NCI-H82 (cell line): ENCODE results near the gene CKMT2.
"Not testable (repeated sequence)": the region's sequence is repeated elsewhere in the genome, so short reads cannot be mapped to it uniquely, and the experiment has no call there.

Source experiments
- DNase-seq: peaks from one replicate; lab custom pipeline; 2025; lab: John Stamatoyannopoulos, UW

CKMT2 gene

DNA sequence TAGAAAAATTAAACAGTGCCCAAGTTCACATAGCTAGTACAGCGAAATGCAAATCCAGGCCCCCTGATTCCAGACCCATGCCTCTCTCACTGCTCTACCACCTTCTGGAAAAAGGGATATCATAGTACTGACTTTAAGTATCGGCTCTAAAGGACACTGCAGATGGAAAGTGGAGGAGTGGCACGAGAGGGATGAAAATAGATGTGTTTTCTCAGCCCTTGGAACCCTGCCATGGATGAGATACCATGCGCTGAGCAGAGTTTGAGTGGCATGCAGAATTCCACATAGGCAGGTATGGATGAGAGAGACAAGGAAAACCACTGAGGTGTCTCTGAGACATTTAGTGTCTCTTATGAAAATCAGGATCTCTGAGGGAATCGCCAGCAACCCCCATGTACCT, 18.8 kb downstream of the CKMT2 start:
- DNase-seq, result no peak

DNA sequence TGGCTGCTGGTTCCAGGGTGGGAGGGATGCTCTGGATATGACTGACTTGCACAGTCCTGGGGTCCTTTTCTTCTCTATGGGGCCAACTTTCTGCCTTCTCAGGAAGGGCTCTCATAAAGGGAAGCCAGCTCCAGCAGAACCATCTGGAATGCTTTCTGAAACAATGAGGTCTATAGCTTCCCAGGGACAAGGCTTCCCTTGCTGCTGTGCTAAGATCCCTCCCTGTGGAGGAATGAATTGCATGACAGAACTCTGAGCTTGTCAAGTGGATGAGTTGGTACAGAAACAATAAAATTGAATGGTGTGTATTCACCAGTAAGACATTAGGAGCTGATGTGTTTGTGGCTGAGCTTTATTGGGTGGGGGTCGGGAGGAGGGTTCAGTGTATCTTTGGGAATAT, 19.8 kb downstream of the CKMT2 start:
- no peak for DNase-seq

DNA sequence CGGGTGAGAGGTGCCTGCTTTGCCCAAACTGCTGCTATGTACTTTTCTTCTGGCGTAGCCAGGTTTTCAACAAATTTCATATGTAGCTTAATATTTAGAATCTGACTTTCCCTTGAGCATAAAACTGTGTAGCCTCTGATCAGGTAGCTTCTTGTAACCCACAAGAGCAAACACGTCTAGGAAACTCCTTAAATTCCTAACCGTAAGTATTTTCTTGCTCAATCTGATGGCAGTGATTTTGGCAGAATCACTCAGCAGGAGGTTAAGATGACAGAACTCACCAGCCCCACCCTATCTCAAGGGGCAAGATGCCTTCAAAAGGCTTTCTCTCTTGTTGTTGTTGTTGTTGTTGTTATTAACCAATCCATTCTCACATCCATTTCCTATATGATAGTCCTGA, 20.8 kb downstream of the CKMT2 start:
- DNase-seq, result no peak

DNA sequence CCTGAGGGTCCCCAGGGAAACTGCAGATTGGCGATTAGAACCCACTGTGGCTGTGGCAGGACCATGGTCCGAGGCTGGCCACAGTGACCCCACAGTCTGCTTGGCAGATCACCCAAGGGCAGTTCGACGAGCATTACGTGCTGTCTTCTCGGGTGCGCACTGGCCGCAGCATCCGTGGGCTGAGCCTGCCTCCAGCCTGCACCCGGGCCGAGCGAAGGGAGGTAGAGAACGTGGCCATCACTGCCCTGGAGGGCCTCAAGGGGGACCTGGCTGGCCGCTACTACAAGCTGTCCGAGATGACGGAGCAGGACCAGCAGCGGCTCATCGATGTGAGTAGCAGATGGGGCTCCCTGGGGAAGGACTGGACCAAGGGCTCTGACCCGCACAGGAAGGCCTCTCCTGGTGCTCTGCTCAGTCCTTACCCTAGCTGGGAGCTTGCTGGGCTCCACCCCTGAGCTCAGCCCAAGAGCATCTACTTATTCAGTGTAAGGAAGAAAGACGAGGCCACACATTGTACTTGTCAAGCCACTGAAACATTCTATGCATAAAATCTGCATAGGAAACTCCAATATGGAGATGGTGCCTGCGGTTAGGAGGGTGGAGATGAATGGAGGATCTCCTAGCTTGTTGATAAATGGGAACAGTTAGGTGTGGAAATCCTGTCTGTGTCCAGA, 21.9 kb downstream of the CKMT2 start:
- no peak for DNase-seq

DNA sequence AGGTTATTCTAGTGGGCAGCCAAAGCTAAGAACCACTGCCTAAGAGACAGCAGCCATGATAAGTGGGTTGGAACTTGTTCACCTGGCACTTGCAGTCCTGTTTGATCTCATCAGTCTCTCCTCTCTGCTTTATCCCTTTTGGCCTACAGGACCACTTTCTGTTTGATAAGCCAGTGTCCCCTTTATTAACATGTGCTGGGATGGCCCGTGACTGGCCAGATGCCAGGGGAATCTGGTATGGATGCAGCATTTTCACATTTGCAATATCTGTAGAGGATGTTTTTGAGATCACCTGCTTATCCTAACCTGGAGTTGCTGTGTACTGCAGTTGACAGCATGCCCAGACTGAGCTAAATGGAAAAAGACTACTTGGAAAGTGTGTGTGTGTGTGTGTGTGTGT, 23.6 kb downstream of the CKMT2 start:
- DNase-seq, result no peak

DNA sequence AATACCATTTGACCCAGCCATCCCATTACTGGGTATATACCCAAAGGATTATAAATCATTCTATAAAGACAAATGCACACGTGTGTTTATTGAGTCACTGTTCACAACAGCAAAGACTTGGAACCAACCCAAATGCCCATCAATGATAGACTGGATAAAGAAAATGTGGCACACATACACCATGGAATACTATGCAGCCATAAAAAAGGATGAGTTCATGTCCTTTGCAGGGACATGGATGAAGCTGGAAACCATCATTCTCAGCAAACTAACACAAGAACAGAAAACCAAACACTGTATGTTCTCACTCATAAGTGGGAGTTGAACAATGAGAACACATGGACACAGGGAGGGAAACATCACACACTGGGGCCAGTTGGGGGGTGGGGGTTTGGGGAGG, 29.7 kb downstream of the CKMT2 start:
- not testable (repeated sequence) for DNase-seq

DNA sequence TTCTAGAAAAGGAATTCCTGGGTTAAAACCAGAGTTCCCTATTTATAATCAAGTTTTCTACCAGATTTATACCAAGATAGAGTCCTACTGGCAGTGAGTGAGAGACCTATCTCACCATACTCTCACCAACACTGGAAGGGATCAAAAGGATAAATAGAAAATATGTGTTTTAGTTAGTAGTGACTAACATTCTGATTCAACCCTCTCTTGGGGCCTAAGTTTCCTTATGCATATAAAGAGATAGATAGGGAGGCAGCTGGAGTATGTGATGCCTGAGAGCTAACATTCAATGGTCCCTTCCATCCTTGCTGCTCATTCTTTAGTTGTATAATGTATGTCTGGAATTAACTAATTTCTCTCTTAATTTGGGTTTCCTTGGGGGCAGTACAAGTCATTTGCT, 32.0 kb downstream of the CKMT2 start:
- DNase-seq, result no peak

DNA sequence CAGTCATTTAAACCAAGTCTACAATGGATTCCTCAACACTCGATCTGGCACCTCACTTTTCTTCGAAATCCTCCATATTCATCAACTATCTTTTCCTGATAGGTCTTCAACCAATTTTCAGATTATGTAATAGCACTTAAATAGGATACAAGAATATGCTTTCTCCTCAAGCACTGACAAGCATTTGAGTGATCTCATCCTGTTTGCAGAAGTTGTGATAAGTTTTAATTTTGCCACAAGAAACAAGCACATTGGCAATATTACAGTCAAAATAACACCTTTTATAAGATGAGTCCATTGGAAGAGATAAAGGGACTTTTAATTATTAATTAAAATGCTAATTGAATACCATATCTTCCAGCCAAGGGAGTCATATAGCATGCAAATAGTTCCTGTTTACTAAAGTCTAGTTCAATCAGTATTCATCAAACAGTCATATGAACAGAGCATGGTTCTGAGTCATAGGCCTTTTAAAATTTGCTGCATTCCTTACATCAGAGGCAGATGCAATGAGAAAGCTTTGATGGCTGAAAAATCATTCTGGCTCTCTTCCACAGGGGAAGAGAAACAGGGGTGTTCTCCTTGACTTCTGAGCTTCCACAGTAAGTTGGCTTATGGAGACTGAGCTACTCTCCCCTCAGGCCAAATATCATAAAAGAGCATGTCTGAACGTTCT, 35.5 kb downstream of the CKMT2 start:
- no peak for DNase-seq

DNA sequence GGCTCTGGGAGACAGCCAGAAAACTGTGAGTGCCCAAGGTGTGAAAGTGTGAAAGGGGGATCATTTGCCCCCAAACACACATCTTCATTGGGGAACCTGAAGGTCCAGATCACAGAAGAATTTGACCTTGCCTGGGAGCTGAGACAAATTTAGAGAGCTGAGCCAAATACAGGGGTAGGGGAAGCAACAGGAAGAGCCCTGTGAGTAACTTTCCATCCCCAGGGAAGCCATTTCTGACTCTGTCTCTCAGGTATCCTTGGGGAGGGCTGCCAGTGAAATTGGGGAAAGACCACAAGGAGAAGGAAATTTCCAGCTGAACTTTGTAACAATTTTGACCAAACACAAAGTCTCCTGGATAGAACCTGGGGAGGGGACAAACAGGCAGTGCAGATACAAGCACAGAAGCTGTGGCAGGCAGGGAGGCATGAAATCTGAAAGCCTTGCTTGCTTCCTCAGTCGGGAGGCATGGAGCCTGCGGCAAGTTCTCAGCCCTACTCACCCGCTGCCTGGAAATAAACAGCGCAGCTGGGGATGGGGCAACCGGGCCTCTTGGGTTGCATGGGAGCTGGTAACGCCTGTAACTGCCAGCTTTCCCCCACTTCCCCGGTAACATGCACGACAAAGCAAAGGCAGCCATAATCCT, 36.8 kb downstream of the CKMT2 start:
- DNase-seq, result no peak

DNA sequence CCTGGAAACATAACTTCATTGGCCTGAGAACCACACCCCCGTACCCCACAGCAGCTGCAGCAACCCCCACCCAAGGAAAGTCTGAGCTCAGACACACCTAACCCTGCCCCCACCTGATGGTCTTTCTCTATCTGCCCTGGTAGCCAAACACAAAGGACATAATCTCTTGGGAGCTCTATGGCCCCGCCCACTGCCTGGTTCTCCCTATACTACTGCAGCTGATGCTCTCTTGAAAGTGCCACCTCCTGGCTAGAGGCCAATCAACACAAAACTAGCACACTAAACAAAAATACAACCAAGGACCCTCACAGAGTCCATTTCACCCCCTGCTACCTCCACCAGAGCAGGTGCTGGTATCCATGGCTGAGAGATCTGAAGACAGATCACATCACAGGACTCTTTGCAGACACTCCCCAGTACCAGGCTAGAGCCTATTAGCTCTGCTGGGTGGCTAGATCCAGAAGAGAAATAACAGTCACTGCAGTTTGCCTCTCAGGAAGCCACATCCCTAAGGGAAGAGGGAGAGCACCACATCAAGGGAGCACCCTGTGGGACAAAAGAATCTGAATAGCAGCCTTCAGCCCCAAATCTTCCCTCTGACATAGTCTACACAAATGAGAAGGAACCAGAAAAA, 37.4 kb downstream of the CKMT2 start:
- peak; percentile 33 for DNase-seq

DNA sequence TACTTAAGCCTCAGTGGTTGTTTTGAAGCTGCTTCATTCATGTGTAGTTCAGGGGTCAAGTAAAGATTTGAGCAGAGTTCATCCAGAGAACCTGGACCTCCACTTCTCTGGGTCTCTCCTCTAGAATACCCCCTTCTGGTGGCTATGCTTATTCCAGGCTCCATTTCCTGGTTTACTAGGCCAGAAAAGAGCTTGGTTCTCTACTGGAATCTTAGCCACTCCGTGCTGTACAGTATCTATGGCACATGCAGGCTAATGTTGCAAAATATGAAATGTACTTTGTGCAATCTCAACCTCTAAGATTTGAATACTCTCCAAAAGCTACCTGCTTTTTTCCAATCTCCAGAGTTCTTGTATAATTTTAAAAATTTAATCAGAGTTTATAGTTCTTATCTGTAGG, 50.9 kb downstream of the CKMT2 start:
- DNase-seq, result no peak

DNA sequence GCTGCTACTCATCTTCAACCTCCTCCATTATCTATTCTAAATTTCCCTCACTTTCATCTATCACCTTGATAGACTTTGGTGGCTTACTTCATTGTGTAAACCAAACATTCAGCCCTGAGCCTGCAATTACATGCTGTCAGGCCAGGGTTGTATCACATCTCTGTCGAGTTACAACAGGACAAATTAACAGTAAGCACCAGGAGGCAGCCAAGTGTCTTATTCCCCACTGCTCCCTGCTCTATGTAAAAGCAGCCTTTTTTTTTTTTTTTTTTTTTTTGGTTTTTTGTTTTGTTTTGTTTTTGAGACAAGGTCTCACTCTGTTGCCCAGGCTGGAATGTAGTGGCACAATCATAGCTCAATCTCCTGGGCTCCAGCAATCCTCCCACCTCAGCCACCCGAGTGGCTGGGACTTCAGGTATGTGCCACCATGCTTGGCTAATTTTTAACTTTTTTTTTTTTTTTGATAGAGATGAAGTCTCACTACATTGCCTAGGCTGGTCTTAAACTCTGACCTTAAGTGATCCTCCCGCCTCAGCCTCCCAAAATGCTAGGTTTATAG, 53.0 kb downstream of the CKMT2 start:
- DNase-seq, result no peak

DNA sequence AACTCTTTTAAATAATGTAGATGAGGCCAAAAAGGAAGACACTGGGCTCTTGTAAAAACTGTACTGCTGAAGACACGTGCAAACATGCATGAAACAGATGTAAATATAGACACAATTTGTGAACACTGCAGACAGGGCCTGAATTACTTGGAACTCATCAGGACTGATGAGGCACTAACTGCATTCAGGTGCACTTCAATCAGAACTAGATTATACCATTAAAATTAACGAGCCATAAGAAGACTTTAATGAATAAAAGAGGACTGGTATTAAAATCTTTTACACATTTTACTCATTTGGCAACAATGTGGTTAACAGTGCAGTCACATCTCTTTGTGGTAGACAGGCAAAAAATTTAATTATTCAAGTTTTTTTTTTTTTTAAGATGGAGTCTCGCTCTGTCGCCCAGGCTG, 54.9 kb downstream of the CKMT2 start:
- DNase-seq, result no peak

DNA sequence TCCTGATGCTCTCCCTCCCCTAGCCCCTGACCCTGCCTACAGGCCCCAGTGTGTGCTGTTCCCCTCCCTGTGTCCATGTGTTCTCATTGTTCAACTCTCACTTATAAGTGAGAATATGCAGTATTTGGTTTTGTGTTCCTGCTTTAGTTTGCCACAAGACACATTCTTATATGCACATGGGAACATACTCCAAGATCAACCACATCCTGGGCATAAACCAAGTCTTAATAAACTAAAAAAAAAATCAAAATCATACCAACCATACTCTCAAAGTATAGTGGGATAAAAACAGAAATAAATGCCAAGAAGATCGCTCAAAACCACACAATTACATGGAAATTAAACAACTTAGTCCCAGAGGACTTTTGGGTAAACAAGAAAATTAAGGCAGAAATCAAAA, 57.0 kb downstream of the CKMT2 start:
- no peak for DNase-seq

DNA sequence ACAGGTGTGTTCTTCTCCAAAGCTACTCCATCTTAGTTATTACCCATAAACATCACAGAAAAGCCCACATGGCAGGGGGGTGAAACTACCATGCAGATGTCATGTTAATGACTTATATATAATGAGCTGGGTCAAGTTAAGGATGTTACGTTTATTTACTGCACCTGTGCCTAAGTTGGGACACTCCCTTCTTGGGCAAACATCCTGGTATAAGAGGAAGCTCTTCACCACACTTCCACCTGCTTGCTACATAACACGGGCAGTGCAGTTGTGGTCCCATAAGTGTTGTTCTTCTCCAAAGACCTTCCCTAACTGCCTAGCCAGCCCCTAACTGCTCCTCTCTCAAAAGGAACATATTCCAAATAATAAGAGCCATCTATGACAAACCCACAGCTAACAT, 59.0 kb downstream of the CKMT2 start:
- no peak for DNase-seq

DNA sequence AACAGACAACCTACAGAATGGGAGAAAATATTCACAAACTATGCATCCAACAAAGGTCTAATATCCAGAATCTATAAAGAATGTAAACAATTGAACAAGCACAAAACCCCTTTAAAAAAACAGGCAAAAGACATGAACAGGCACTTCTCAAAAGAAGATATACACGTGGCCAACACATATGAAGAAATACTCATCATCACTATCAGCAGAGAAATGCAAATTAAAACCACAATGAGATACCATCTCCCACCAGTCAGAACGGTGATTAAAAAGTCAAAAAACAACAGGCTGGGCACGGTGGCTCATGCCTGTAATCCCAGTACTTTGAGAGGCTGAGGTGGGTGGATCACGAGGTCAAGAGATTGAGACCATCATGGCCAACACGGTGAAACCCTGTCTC, 60.9 kb downstream of the CKMT2 start:
- DNase-seq, result not testable (repeated sequence)

DNA sequence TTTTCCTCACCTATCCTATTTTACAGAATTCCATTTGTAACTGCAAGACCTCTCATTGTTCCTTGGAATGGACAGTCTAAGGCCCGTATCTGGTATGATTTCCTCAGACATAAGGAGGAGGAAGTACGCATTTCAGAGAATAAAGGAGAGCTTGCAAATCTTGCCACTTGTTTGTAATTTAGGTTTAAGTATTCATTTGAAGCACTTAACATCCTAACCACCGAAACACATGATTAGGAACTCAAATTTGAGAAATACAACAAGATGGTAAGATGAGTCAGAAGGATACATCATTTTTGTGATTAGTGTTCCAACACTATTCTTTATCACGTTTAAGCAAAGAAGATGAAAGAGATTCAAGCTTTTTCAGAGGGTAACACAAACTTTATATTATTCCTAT, 64.4 kb downstream of the CKMT2 start:
- DNase-seq, result no peak

DNA sequence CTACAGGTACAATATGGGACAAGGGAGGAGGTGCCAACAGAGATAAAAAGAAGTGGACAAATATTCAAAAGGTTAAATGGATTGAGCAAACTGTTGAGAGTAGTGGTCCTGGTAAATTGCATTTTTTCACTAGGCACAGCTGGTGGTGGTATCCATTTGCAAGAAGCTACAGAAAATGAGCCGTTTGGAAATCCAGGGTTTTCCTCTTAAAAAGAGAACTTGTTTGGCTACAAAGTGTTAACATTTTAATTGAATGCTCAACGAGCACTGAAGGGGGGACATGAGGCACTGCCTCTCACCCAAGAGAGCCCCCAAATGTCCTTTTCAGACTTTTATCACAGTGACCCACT, 67.8 kb downstream of the CKMT2 start:
- no peak for DNase-seq

DNA sequence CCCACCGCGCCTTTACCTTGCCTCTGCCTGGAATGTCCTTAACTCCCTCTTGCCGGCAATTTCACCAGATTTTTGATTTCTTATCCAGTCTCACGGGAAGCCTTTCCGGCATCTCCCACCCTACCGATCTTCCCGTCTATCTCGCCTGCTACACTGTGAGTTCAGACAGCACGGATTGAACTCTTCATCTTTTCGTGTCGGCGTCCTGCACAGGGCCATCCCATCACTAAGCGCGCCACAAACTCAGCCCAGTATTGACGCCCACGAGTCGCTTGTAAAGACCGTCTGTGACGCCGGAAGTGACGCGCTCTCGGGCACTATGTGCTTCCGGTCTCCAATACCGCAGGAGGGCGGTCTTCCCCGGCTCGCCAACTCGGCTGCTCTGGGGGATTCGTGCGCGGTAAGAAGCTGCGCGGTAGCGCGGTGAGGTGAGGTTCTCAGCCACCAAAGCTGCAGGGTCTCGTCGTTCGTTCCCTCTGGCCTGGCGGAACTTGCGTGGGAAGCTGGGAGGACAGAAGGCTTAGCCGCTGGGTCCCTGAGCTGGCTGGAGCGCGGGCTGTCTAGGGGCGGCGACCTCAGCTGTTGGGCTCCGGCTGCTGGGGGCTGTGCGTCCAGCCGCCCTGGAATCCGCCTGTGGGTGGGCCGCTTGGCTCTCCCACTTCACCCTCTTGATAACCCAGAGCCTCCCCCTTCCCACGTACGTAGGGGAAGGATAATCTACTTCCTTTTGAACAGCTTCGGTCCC, 68.3 kb downstream of the CKMT2 start, which contains the start of gene ZCCHC9:
Gene ZCCHC9, plus strand, starts transcription at position 317 of the 745 bp plus-strand sequence. CDS start 3,171 bp downstream, outside the sequence.
- peak; percentile 97 for DNase-seq

DNA sequence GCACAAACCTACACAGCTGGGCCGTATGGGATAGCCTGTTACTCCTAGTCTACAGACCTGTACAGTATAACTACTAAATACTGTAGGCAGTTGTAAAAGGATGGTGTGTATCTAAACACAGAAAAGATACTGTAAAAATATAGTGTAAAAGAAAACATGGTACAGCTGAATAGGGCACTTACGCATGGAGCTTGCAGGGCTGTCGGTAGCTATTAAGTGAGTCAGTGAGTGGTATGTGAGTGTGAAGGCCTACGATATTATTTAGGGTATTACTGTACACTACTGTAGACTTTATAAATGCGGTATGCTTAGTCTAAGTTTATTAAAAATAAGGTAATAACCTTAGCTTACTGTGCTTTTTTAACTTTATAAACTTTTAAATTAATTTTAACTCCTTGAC, 69.5 kb downstream of the CKMT2 start:
- DNase-seq, result no peak

DNA sequence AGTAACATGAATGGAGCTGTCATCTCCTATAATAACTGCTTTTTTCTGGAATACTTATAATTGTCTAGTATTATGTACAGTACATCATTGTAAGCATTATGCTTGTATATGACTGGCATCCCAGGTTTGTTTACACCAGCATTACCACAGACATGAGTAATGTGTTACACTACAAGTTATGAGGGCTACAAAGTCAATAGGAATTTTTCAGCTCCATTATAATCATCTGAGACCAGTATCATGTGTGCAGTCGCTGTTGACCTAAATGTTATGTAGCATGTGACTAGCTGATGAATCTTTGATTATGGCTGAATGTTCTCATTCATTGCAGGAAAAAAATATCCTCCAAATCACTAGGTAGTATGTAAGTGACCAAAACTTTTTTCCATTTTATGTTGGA, 70.4 kb downstream of the CKMT2 start:
- no peak for DNase-seq

DNA sequence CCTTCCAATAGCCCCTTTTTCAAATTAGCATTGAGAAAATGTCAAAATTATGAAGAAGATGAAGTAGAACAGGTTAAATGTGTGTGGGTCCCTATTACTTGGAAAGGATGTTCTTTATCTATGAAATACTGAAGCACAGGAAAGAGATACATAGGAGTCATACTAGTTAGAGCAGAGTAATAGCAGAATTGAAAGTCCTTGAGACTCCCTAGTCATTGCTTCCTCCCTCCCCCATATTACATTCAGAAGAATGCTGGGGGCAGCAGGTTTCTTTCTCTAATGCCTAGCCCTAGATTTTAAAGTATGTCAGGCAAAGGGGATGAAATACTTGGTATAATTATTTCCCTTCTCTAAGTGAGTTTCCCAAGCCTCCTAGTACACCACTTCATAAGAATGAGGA, 72.7 kb downstream of the CKMT2 start:
- DNase-seq, result no peak
